Tibial nerve (tissue), 4 donors: ENCODE measurements around the gene MLPH.

Experiments used
- EP300 ChIP-seq, 2 donors: sonication (generic); formaldehyde crosslinking; IDR thresholded peaks; one replicate each; pipeline ENCODE4 v1.6.1; 2017; ENCODE audit warnings: antibody characterized with exemption in 2 of 2, mild to moderate bottlenecking in 1 of 2
- POLR2A ChIP-seq, 2 donors: fragments of 450-650 bp; IDR thresholded peaks; one replicate each; pipeline ENCODE4 v1.6.1; 2017; ENCODE audit warnings: antibody characterized with exemption in 2 of 2, mild to moderate bottlenecking in 2 of 2, moderate library complexity in 2 of 2
- TF ChIP-seq, protein P1 (sequence below), 5 experiments: fragments of 200-600 bp in 3 of 5; fragments of 450-650 bp in 2 of 5; sonication (generic) in 3 of 5; IDR thresholded peaks; one replicate each; pipeline ENCODE4 v1.5.1; 2016 to 2019; ENCODE audit warnings: antibody characterized with exemption in 5 of 5, mild to moderate bottlenecking in 3 of 5, moderate library complexity in 2 of 5

DNA sequence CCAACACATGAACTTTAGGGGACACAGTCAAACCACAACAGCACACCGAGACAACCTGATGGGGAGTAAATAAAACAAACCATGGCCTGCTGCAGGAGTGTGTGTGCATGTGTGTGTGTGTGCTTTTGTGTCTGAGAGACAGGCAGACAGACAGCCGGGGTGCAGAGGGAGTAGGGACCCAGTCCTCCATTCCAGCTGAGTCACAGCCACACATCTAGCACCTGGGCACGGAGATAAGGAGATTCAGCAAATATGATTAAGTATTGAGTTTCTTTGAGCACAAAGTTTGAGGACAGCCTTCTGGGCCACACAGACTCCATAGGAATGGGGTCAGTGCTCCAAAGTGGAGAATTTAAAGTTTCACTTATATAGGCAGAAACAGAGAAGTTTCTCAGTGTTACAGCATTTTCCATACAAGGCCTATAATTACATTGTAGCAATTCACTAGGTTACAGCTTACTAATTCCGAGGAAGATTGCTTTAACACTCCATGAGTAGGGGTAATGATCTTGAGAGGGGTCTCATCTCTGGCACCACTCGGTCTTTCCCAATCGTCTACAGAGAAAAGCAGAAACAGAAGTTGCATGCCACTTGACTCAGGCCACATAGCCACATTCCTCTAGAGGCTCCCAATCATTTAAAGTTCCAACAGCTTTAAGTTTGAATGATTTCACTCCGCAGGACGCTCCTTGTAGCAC is 48.5 kb downstream of the MLPH start:
- TF ChIP-seq, protein P1, sequence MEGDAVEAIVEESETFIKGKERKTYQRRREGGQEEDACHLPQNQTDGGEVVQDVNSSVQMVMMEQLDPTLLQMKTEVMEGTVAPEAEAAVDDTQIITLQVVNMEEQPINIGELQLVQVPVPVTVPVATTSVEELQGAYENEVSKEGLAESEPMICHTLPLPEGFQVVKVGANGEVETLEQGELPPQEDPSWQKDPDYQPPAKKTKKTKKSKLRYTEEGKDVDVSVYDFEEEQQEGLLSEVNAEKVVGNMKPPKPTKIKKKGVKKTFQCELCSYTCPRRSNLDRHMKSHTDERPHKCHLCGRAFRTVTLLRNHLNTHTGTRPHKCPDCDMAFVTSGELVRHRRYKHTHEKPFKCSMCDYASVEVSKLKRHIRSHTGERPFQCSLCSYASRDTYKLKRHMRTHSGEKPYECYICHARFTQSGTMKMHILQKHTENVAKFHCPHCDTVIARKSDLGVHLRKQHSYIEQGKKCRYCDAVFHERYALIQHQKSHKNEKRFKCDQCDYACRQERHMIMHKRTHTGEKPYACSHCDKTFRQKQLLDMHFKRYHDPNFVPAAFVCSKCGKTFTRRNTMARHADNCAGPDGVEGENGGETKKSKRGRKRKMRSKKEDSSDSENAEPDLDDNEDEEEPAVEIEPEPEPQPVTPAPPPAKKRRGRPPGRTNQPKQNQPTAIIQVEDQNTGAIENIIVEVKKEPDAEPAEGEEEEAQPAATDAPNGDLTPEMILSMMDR (IDR thresholded peaks at IDR 0.05), result no peak
- no peak for TF ChIP-seq POLR2A (IDR thresholded peaks at IDR 0.05)
- no peak for TF ChIP-seq EP300 (IDR thresholded peaks at IDR 0.05)
